Measurements from ENCODE around the gene C16orf90. TPM values are rescaled to one million over a fixed set of nuclear protein-coding genes. Genes with fewer than 3 reads are reported as not detected.

The C16orf90 gene
- total RNA-seq, 1 experiment from 2014 or later: not detected

GRCh38 chr16:3492356-3492755, 2.9 kb downstream of the C16orf90 start:
- no TSS peak for BruUV-seq (replicated peaks)
- no peak for DNase-seq (ENCODE audit: unreplicated experiment)
- CTCF ChIA-PET: interaction anchor here (0.6 kb wide), 1 partner anchor 23 kb away, joined by 4 read pairs; no protein-coding TSS in a partner anchor
- Mint-ChIP-seq H3K4me1 (ENCODE audit: insufficient read depth, unreplicated experiment) (no peaks in the 10 kb centered on the region), H3K27me3 (ENCODE audit: insufficient read depth, unreplicated experiment) (no peaks in the 10 kb centered on the region), H3K4me3 (ENCODE audit: unreplicated experiment) (no peak overlapping the region), H3K27ac (ENCODE audit: low read depth, unreplicated experiment) (no peak overlapping the region), H3K36me3 (ENCODE audit: insufficient read depth, unreplicated experiment) (peaks cover 5% of the 10 kb centered on the region), H3K9me3 (ENCODE audit: unreplicated experiment) (no peaks in the 10 kb centered on the region)
- intact Hi-C loops (cut with micrococcal nuclease): no loop called here
- TF ChIP-seq CTCF (IDR thresholded peaks at IDR 0.05; ENCODE audit: unreplicated experiment): no peak
- POLR2A ChIA-PET: no interaction called here

GRCh38 chr16:3490911-3491629, 4.2 kb downstream of the C16orf90 start:
- no peak for DNase-seq (ENCODE audit: unreplicated experiment)
- H3K27ac Mint-ChIP-seq (ENCODE audit: low read depth, unreplicated experiment): no peak overlapping the region
- BruUV-seq (replicated peaks): no TSS peak
- intact Hi-C loops (cut with micrococcal nuclease): no loop called here
- H3K4me3 Mint-ChIP-seq (ENCODE audit: unreplicated experiment): no peak overlapping the region
- TF ChIP-seq CTCF (IDR thresholded peaks at IDR 0.05; ENCODE audit: unreplicated experiment): no peak
- peaks cover 15% of the 10 kb centered on the region for H3K36me3 Mint-ChIP-seq (ENCODE audit: insufficient read depth, unreplicated experiment)
- ChIA-PET POLR2A (interaction anchor here (1.6 kb wide), 1 partner anchor 10 kb away, joined by 3 read pairs; the partner anchor contains the start of gene CLUAP1), CTCF (interaction anchor here (0.7 kb wide), 1 partner anchor 482 kb away, joined by 3 read pairs; no protein-coding TSS in a partner anchor)
- no peaks in the 10 kb centered on the region for H3K27me3 Mint-ChIP-seq (ENCODE audit: insufficient read depth, unreplicated experiment)
- no peaks in the 10 kb centered on the region for H3K4me1 Mint-ChIP-seq (ENCODE audit: insufficient read depth, unreplicated experiment)
- H3K9me3 Mint-ChIP-seq (ENCODE audit: unreplicated experiment): no peaks in the 10 kb centered on the region

GRCh38 chr16:3488801-3489200, 6.5 kb downstream of the C16orf90 start:
- Mint-ChIP-seq H3K27ac (ENCODE audit: low read depth, unreplicated experiment) (no peak overlapping the region), H3K9me3 (ENCODE audit: unreplicated experiment) (no peaks in the 10 kb centered on the region), H3K27me3 (ENCODE audit: insufficient read depth, unreplicated experiment) (no peaks in the 10 kb centered on the region), H3K4me3 (ENCODE audit: unreplicated experiment) (no peak overlapping the region), H3K4me1 (ENCODE audit: insufficient read depth, unreplicated experiment) (no peaks in the 10 kb centered on the region), H3K36me3 (ENCODE audit: insufficient read depth, unreplicated experiment) (peaks cover 15% of the 10 kb centered on the region)
- CTCF ChIA-PET: no interaction called here
- intact Hi-C loops (cut with micrococcal nuclease): no loop called here
- no TSS peak for BruUV-seq (replicated peaks)
- POLR2A ChIA-PET: no interaction called here
- no peak for TF ChIP-seq CTCF (IDR thresholded peaks at IDR 0.05; ENCODE audit: unreplicated experiment)
- DNase-seq (ENCODE audit: unreplicated experiment): no peak

GRCh38 chr16:3487521-3488410, 7.5 kb downstream of the C16orf90 start:
- H3K4me1 Mint-ChIP-seq (ENCODE audit: insufficient read depth, unreplicated experiment): no peaks in the 10 kb centered on the region
- intact Hi-C loops (cut with micrococcal nuclease): no loop called here
- no peaks in the 10 kb centered on the region for H3K27me3 Mint-ChIP-seq (ENCODE audit: insufficient read depth, unreplicated experiment)
- no peak overlapping the region for H3K4me3 Mint-ChIP-seq (ENCODE audit: unreplicated experiment)
- H3K36me3 Mint-ChIP-seq (ENCODE audit: insufficient read depth, unreplicated experiment): peaks cover 25% of the 10 kb centered on the region
- H3K9me3 Mint-ChIP-seq (ENCODE audit: unreplicated experiment): no peaks in the 10 kb centered on the region
- TF ChIP-seq CTCF (IDR thresholded peaks at IDR 0.05; ENCODE audit: unreplicated experiment): no peak
- POLR2A ChIA-PET: no interaction called here
- CTCF ChIA-PET: interaction anchor here (0.5 to 0.7 kb wide), 2 partner anchors 72 to 1059 kb away, joined by 3 read pairs; no protein-coding TSS in a partner anchor
- H3K27ac Mint-ChIP-seq (ENCODE audit: low read depth, unreplicated experiment): no peak overlapping the region
- no TSS peak for BruUV-seq (replicated peaks)
- DNase-seq (ENCODE audit: unreplicated experiment): no peak

Measured in MCF 10A (cell line).